UCSD-AML1 (cell line): ENCODE measurements around the gene PHLPP2.

Experiments used
- DNase-seq: peaks from one replicate; lab custom pipeline; 2025; ENCODE audit not compliant: unreplicated experiment; lab: John Stamatoyannopoulos, UW

Gene PHLPP2

GRCh38 chr16:71671165-71671564, 53.3 kb downstream of the PHLPP2 start:
- DNase-seq: no peak

DNA sequence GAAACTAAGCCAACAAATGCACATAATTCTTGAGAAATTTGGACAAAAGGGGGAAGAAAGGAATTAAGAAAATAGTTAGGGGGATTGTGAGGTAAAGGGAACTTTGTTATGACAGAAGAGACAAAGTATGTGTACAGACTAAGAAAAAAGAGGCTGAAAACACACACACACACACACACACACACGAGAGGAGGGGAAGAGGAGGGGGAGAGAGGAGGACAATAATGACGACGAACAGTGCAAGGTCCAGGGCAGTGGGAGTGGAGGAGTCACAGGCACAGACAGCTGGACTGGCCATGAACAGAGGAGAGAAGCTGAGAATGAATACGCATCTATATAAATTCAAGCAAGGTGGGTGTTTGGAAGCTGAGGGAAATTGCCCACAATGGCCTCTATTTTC, 54.0 kb downstream of the PHLPP2 start:
- no peak for DNase-seq

DNA sequence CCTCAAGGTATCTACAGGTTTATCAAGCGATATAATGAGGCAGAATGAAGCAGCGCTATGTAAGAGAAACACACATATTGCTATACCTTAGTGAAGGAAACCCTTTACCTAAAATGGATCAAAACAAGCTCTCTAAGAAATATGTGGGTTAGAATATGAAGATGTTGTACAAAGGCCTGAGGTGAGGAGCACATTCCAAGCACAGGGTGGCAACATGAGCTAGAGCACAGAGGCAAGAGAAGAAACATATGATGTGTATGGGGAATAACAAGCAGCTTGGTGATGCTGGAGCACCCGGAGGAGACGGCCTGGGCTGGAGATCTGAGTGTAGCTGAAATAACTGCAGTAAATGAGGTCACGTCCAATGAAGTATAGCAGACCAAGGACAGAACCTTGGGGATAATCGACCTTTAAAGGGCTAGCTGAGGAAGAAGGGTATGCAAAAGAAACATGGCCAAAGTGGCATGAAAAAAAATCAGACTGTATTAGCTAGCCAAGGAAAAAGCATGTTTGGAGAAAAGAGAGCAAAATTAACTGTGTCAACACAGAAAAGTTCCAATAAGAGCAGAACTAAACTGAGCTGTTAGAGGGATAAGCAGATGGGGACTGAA, 54.5 kb downstream of the PHLPP2 start:
- DNase-seq: no peak

GRCh38 chr16:71666928-71667707, 57.4 kb downstream of the PHLPP2 start:
- no peak for DNase-seq

DNA sequence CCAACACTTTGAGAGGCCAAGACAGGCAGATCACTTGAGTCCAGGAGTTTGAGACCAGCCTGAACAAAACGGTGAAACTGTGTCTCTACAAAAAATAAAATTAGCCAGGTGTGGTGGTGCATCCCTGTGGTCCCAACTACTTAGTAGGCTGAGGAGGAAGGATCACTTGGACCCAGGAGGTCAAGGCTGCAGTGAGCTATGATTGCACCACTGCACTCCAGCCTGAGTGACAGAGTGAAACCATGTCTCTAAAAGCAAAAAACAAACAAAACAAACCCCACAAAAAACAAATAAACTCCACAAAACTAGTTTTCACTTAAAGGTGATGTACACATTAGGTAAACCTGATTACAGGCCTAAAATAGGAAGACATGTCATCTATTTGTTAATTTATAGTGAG, 58.2 kb downstream of the PHLPP2 start:
- DNase-seq: no peak

DNA sequence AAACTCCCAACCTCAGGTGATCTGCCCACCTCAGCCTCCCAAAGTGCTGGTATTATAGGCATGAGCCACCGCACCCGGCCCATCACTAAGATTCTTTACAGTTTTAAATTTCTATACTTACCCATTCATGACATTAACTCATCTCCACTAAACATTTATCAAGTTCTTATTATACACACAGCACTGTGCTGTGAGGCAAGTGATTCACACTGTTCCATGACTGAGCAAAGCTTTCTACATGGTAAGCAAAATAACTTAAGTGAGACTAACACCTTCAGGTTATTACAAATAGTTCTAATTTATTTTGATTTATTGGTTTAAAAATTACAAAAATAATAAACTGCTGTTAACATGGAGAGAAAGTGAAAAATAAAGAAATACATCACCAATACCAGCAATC, 65.0 kb downstream of the PHLPP2 start:
- no peak for DNase-seq

- no peak for DNase-seq
Measured at GRCh38 chr16:71658771-71659170, 65.7 kb downstream of the PHLPP2 start.

GRCh38 chr16:71649704-71650103, 74.8 kb downstream of the PHLPP2 start:
- no peak for DNase-seq

GRCh38 chr16:71648921-71649320, 75.6 kb downstream of the PHLPP2 start:
- no peak for DNase-seq

- DNase-seq: no peak
Measured at GRCh38 chr16:71648162-71648561, 76.3 kb downstream of the PHLPP2 start.

GRCh38 chr16:71647391-71647790, 77.1 kb downstream of the PHLPP2 start:
- no peak for DNase-seq

- no peak for DNase-seq
Measured at GRCh38 chr16:71645450-71645849, 79.1 kb downstream of the PHLPP2 start.

DNA sequence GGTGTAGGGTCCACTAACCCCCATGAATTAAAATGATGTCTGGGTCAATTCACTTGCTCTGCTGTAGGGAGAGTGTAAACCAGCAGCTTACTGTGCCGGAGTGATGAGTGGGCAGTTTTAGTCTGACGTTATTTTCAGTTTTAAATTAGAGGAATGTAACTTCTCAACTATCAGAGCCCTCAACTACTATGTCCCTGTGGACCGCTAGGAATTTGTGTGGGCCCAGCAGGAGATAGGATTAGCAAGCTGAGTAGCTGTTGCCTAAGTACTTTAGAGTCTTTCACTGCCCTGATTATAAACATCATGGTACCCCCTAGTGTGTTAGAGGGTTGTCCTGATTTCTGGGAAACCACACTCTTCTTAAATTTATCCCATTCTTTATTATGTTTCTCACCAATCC, 87.1 kb downstream of the PHLPP2 start:
- no peak for DNase-seq

DNA sequence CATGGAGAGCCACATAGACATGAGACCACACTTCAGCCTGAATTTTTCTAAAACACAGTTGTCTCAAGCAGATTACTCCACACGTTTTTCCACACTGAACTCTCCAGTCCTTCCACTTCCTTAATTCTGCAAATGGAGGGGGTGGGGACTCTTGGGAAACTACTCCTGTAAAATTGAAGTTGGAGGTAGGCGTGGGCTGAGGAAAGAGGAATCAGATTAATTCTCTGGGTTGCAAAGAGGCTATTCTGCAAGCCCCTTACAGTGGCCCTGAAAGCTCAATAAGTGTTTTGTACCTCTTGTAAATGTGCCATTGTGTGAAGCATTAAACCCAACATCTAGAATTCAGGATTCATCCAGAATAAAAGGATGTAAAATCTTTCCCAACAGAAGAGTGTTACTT, 88.9 kb downstream of the PHLPP2 start:
- DNase-seq: no peak

DNA sequence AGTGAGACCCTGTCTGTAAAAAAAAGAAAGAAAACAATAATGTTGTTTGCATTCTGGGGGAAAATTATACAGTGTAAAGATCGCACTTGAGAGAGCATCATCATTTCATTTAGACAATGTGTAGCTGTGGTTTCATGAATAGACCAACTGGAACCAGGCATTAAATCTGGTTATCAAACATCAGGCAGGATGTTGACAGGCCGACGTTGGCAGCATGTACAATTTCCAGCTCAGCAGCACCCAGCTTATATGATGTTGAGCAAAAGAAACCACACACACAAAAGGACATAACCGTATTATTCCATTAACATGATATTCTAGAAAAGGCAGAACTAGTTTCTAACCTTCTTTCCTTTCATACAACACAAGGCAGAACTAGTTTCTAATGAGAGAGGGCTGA, 92.7 kb downstream of the PHLPP2 start:
- DNase-seq: no peak

DNA sequence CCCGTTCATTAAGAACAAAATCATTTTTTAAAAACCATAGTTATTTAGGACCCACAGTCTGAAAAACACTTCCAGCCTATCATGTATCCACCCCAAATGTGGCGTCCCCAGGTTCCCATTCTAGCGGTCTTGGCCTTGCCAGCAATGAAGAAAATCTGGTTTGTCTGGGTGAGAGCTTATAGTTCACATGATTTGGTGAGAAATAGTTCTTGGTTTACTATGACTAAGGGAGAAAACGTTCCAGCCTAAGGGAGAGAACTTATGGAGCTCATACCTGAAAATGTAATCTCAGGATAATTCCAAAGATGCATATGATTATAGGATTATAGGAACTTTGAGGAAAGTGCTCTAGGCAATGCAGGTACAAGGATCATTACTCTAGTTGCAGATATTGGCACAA, 93.7 kb downstream of the PHLPP2 start:
- no peak for DNase-seq

DNA sequence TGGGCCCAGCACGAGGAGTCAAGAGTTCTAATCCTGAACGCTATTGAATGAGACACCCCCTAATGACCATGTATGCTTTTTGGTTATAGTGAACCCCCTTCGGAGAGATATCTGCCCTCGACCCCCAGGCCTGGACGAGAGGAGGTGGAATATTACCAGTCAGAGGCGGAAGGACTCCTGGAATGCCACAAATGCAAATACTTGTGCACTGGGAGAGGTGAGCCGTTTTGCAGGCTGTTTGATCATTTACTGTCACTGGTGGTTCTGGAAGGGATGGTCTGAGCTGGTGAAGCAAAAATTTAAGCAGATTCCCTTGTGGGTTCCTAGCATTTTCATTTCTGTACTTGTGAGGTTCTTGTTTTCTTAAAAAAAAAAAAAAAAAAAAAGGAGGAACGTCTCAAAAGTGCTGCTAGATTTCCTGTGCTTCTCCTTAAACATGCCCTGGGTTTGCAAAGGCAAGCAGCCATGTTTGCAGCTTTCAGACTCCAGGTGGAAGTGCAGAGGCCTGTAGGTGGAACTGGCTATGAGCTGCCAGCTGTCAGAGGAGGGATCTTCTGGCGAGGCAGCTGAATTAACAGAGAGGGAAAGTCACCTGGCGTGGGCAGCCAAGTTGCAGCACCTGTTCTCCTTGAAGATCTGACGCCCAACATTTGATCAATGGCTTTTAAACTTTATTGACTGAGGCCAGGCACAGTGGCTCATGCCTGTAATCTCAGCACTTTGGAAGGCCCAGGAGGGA, 95.1 kb downstream of the PHLPP2 start:
- DNase-seq: no peak

- DNase-seq: no peak
Measured at GRCh38 chr16:71628810-71629209, 95.7 kb downstream of the PHLPP2 start.

- DNase-seq: no peak
Measured at GRCh38 chr16:71627731-71628181, 96.7 kb downstream of the PHLPP2 start.

- DNase-seq: no peak
Measured at GRCh38 chr16:71626858-71627213, 97.7 kb downstream of the PHLPP2 start.

DNA sequence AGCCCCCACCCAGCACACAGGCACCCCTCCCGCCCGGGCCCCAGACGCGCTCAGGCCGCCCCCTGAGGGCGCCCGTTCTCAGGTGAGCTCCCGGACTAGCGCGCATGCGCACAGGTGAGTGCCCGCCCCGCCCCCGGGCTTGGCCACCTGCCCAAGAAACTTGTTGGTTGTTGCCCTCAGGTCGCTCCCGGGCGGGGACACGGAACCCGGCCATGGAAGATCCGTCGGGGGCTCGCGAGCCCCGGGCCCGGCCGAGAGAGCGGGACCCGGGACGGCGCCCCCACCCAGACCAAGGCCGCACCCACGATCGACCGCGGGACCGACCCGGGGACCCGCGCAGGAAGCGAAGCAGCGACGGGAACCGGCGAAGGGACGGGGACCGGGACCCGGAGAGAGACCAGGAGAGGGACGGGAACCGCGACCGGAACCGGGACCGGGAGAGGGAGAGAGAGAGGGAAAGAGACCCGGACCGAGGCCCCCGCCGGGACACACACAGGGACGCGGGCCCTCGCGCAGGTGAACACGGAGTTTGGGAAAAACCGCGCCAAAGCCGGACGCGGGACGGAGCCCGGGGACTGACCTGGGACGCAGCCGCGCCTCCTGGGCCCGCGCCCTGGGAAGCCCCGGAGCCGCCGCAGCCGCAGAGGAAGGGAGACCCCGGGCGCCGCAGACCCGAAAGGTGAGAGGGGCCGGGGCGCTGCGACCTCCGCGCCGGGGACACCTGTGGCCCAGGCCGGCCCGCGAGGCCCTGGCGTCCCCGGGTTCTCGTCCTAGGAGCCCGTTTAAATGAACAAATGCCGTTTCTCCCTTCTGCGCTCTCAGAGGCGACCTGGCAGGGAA, 98.3 kb downstream of the PHLPP2 start, which contains the start of gene MARVELD3:
TSS of gene MARVELD3 (plus strand) at position 167 of the 840 bp plus-strand sequence. CDS start at position 213, 46 bp downstream.
- DNase-seq: no peak
